ENCODE results near the gene ACSL5.

Gene ACSL5

GRCh38 chr10:112373912-112374338 lies at the start of gene ACSL5:
TSS of gene ACSL5 (plus strand) at chr10:112374116. CDS start at chr10:112394947, 20,831 bp downstream.
- no peak for DNase-seq

GRCh38 chr10:112327678-112328077 lies 46.2 kb upstream of the ACSL5 start:
- DNase-seq = no peak

GRCh38 chr10:112330162-112330561 lies 43.8 kb upstream of the ACSL5 start:
- DNase-seq = no peak

- DNase-seq = no peak
Measured at GRCh38 chr10:112330607-112331160, 43.2 kb upstream of the ACSL5 start.

GRCh38 chr10:112332022-112332421 lies 41.9 kb upstream of the ACSL5 start:
- DNase-seq = no peak

GRCh38 chr10:112332509-112333228 lies 41.2 kb upstream of the ACSL5 start:
- DNase-seq = no peak

GRCh38 chr10:112333452-112333851 lies 40.5 kb upstream of the ACSL5 start:
- no peak for DNase-seq

GRCh38 chr10:112335111-112335867 lies 38.6 kb upstream of the ACSL5 start:
- DNase-seq = no peak

- no peak for DNase-seq
Measured at GRCh38 chr10:112335868-112336265, 38.0 kb upstream of the ACSL5 start.

- no peak for DNase-seq
Measured at GRCh38 chr10:112336556-112337201, 37.2 kb upstream of the ACSL5 start.

GRCh38 chr10:112338957-112339356 lies 35.0 kb upstream of the ACSL5 start:
- DNase-seq = no peak

- DNase-seq = no peak
Measured at GRCh38 chr10:112340601-112341000, 33.3 kb upstream of the ACSL5 start.

- no peak for DNase-seq
Measured at GRCh38 chr10:112343056-112343806, 30.7 kb upstream of the ACSL5 start.

GRCh38 chr10:112344261-112344660 lies 29.7 kb upstream of the ACSL5 start:
- DNase-seq = no peak

- DNase-seq = no peak
Measured at GRCh38 chr10:112345202-112345601, 28.7 kb upstream of the ACSL5 start.

- DNase-seq = no peak
Measured at GRCh38 chr10:112345743-112346142, 28.2 kb upstream of the ACSL5 start.

GRCh38 chr10:112346774-112347173 lies 27.1 kb upstream of the ACSL5 start:
- DNase-seq = no peak

GRCh38 chr10:112347709-112348671 lies 25.9 kb upstream of the ACSL5 start:
- no peak for DNase-seq

GRCh38 chr10:112348759-112349158 lies 25.2 kb upstream of the ACSL5 start:
- no peak for DNase-seq

GRCh38 chr10:112349521-112350085 lies 24.3 kb upstream of the ACSL5 start:
- no peak for DNase-seq

GRCh38 chr10:112351146-112351545 lies 22.8 kb upstream of the ACSL5 start:
- no peak for DNase-seq

Measured in CD4-positive, alpha-beta T cell treated with Interleukin-21 for 1 hour (primary cell).